IMR-90 (cell line): ENCODE results near the gene ESAM. TPM values are rescaled to one million over a fixed set of nuclear protein-coding genes. Genes with fewer than 3 reads are reported as not detected.

ENCODE experiments used
- ATAC-seq: fragments of 200-7000 bp; cut with Tn5 transposase; 2 replicates; pipeline ENCODE4 v1.9.1; 2020; ENCODE audit warnings: low read depth, mild to moderate bottlenecking, moderate library complexity
- BruUV-seq: library from RNA; stranded (reverse); fragments of 400-500 nt; replicated peaks from 2 replicates; lab custom pipeline; 2021; lab: Mats Ljungman, UMichigan
- CTCF ChIA-PET: fragments of 300-600 bp; formaldehyde crosslinking; extraction: SDS; loops from one replicate; lab custom pipeline; 2021; ENCODE audit warnings: antibody characterized with exemption; lab: Yijun Ruan, JAX
- POLR2A ChIA-PET: fragments of 300-600 bp; sonication (Branson Sonifier 250); formaldehyde crosslinking; loops from one replicate; lab custom pipeline; 2022; ENCODE audit warnings: antibody characterized with exemption; ENCODE audit not compliant: unreplicated experiment; lab: Charles Lee
- DNase-seq: peaks from one replicate; pipeline ENCODE4 v3.0.0; 2013
- H2AFZ ChIP-seq: replicated peaks from 2 replicates; pipeline ENCODE3; 2013; ENCODE audit warnings: low read length, mild to moderate bottlenecking; ENCODE audit not compliant: poor library complexity
- H2AK5ac ChIP-seq: 2 replicates; pipeline ENCODE4 v1.6.1; 2013; ENCODE audit warnings: low read depth, low read length, inconsistent platforms
- H2AK9ac ChIP-seq: replicated peaks from 2 replicates; pipeline ENCODE3; 2013; ENCODE audit warnings: mild to moderate bottlenecking, low read depth, low read length, moderate library complexity; ENCODE audit not compliant: poor library complexity
- H2BK120ac ChIP-seq: 2 replicates; pipeline ENCODE4 v1.6.1; 2013; ENCODE audit warnings: low read depth, low read length, inconsistent platforms
- H2BK15ac ChIP-seq: 3 replicates; pipeline ENCODE4 v1.6.1; 2013; ENCODE audit warnings: low read depth, low read length, inconsistent platforms
- H2BK20ac ChIP-seq: 2 replicates; pipeline ENCODE4 v1.6.1; 2013; ENCODE audit warnings: low read depth, mild to moderate bottlenecking, inconsistent platforms, low read length, moderate library complexity
- H2BK5ac ChIP-seq: 2 replicates; pipeline ENCODE4 v1.6.1; 2013; ENCODE audit warnings: mild to moderate bottlenecking, low read depth, low read length, inconsistent platforms; ENCODE audit not compliant: poor library complexity, severe bottlenecking
- H3K14ac ChIP-seq: replicated peaks from 2 replicates; pipeline ENCODE4 v1.6.1; 2013; ENCODE audit warnings: low read depth, low read length, inconsistent platforms
- H3K18ac ChIP-seq: 2 replicates; pipeline ENCODE4 v1.6.1; 2013; ENCODE audit warnings: low read depth, low read length, control low read depth
- H3K23ac ChIP-seq: 2 replicates; pipeline ENCODE4 v1.6.1; 2013; ENCODE audit warnings: low read depth, low read length, inconsistent platforms
- H3K27ac ChIP-seq: 2 replicates; pipeline ENCODE4 v1.5.1; 2013; ENCODE audit warnings: mild to moderate bottlenecking, control low read depth, low read length; ENCODE audit not compliant: insufficient read depth
- H3K27me3 ChIP-seq: 2 replicates; pipeline ENCODE4 v1.6.1; 2013; ENCODE audit warnings: low read length; ENCODE audit not compliant: control insufficient read depth, insufficient read depth
- H3K36me3 ChIP-seq: 2 replicates; pipeline ENCODE4 v1.6.1; 2013; ENCODE audit warnings: low read length, mixed read lengths; ENCODE audit not compliant: control insufficient read depth, insufficient read depth
- H3K4ac ChIP-seq: 2 replicates; pipeline ENCODE4 v1.6.1; 2013; ENCODE audit warnings: low read depth, low read length, inconsistent platforms
- H3K4me1 ChIP-seq: 2 replicates; pipeline ENCODE4 v1.6.1; 2013; ENCODE audit warnings: low read length, mixed read lengths; ENCODE audit not compliant: control insufficient read depth, insufficient read depth
- H3K4me2 ChIP-seq: 2 replicates; pipeline ENCODE4 v1.6.1; 2013; ENCODE audit warnings: low read depth, mild to moderate bottlenecking, control low read depth, low read length, moderate library complexity
- H3K4me3 ChIP-seq: 2 replicates; pipeline ENCODE4 v1.5.1; 2013; ENCODE audit warnings: low read depth, mild to moderate bottlenecking, control low read depth, low read length, moderate library complexity; ENCODE audit not compliant: insufficient read depth
- H3K56ac ChIP-seq: 2 replicates; pipeline ENCODE4 v1.6.1; 2013; ENCODE audit warnings: low read length, inconsistent platforms; ENCODE audit not compliant: insufficient read depth; ENCODE audit errors: extremely low read depth
- H3K79me1 ChIP-seq, 2 experiments: 2 replicates each; pipeline ENCODE4 v1.6.1; 2013; ENCODE audit warnings: low read length in 2 of 2, inconsistent platforms in 1 of 2, low read depth in 1 of 2
- H3K9ac ChIP-seq: 2 replicates; pipeline ENCODE4 v1.6.1; 2013; ENCODE audit warnings: low read depth, low read length, control low read depth
- H3K9me1 ChIP-seq: 2 replicates; pipeline ENCODE4 v1.6.1; 2013; ENCODE audit warnings: low read length, inconsistent platforms; ENCODE audit not compliant: insufficient read depth
- H3K9me3 ChIP-seq: 2 replicates; pipeline ENCODE4 v1.6.1; 2013; ENCODE audit warnings: low read length; ENCODE audit not compliant: control insufficient read depth, insufficient read depth
- H4K20me1 ChIP-seq: 2 replicates; pipeline ENCODE4 v1.6.1; 2013; ENCODE audit warnings: low read length, inconsistent platforms; ENCODE audit not compliant: insufficient read depth
- H4K5ac ChIP-seq: 2 replicates; pipeline ENCODE4 v1.6.1; 2013; ENCODE audit warnings: mild to moderate bottlenecking, low read depth, low read length, control low read depth
- H4K8ac ChIP-seq, 2 experiments: 2 replicates each; pipeline ENCODE4 v1.6.1; 2013; ENCODE audit warnings: low read depth in 2 of 2, low read length in 2 of 2, control low read depth in 1 of 2, inconsistent platforms in 1 of 2
- H4K91ac ChIP-seq: 2 replicates; pipeline ENCODE4 v1.6.1; 2013; ENCODE audit warnings: low read depth, low read length, inconsistent platforms; ENCODE audit not compliant: insufficient read depth
- CHD1 ChIP-seq: IDR thresholded peaks from 2 replicates; pipeline ENCODE4 v1.6.1; 2012; ENCODE audit warnings: low read depth, low read length, improper control_type of control experiment
- FOS ChIP-seq: fragments of 150-350 bp; IDR thresholded peaks from 2 replicates; pipeline ENCODE4 v1.6.1; 2016; ENCODE audit warnings: low read depth, low read length
- MAFK ChIP-seq: IDR thresholded peaks from 2 replicates; pipeline ENCODE4 v1.6.1; 2012; ENCODE audit warnings: low read depth, low read length, improper control_type of control experiment
- NFE2L2 ChIP-seq: fragments of 150-350 bp; IDR thresholded peaks from 2 replicates; pipeline ENCODE4 v1.6.1; 2016; ENCODE audit warnings: low read depth, mild to moderate bottlenecking, low read length
- POLR2A ChIP-seq: IDR thresholded peaks from 2 replicates; pipeline ENCODE4 v1.6.1; 2012; ENCODE audit warnings: mild to moderate bottlenecking, low read depth, low read length
- RAD21 ChIP-seq: IDR thresholded peaks from 2 replicates; pipeline ENCODE4 v1.6.1; 2012; ENCODE audit warnings: low read length, improper control_type of control experiment
- RCOR1 ChIP-seq: IDR thresholded peaks from 2 replicates; pipeline ENCODE4 v1.6.1; 2012; ENCODE audit warnings: mild to moderate bottlenecking, low read length, improper control_type of control experiment; ENCODE audit not compliant: insufficient replicate concordance
- RFX5 ChIP-seq: IDR thresholded peaks from 2 replicates; pipeline ENCODE4 v1.8.0; 2012; ENCODE audit warnings: low read depth, mild to moderate bottlenecking, low read length, moderate library complexity
- SMC3 ChIP-seq: fragments of 150-350 bp; IDR thresholded peaks from 2 replicates; pipeline ENCODE4 v1.6.1; 2016; ENCODE audit warnings: low read depth, mild to moderate bottlenecking, antibody characterized with exemption, low read length, moderate library complexity
- WGBS, 2 experiments: methylation state at CpG; one replicate each; pipeline versions ENCODE4 v1.1.5 to v1.1.7; 2013; ENCODE audit warnings: missing lambda C conversion rate in 2 of 2; ENCODE audit not compliant: insufficient read length in 1 of 2; ENCODE audit errors: extremely low coverage in 2 of 2; 5-methylcytosine and 5-hydroxymethylcytosine counted together
- dilution Hi-C: fragments of 300-500 bp; cut with HindIII; formaldehyde crosslinking; loops from one replicate; pipeline ENCODE4 v1.14.3; 2018; ENCODE audit warnings: low sequenced_read_pairs; ENCODE audit not compliant: unreplicated experiment
- in situ Hi-C: fragments of 300-500 bp; cut with MboI; formaldehyde crosslinking; loops from 3 replicates; pipeline ENCODE4 v1.14.3; 2019; ENCODE audit warnings: low sequenced_read_pairs, inconsistent platforms, mixed read lengths
- intact Hi-C: fragments of 100-400 bp; cut with micrococcal nuclease; formaldehyde crosslinking; loops from 2 replicates; pipeline ENCODE4 v1.10.0; 2022
- polyA plus RNA-seq, 3 experiments: library from polyadenylated mRNA; depleted of rRNA; stranded (reverse); fragments of >200 nt; gene quantifications; 2 replicates each; pipeline ENCODE4 v1.2.3, GENCODE V29; 2012; ENCODE audit warnings: low replicate concordance in 1 of 3
- total RNA-seq: library from RNA; depleted of rRNA; stranded (reverse); fragments of >200 nt; gene quantifications from 2 replicates; pipeline ENCODE4 v1.2.3, GENCODE V29; 2012
- TF ChIP-seq, protein P1 (sequence below): conservative IDR thresholded peaks from 2 replicates; pipeline ENCODE4 v1.5.1; 2012; ENCODE audit warnings: mild to moderate bottlenecking, low read depth, low read length, improper control_type of control experiment
- TF ChIP-seq, protein P2 (sequence below): fragments of 150-350 bp; IDR thresholded peaks from 2 replicates; pipeline ENCODE4 v1.6.1; 2017; ENCODE audit warnings: mild to moderate bottlenecking, antibody characterized with exemption, low read length, low read depth
- TF ChIP-seq, protein P3 (sequence below): fragments of 150-350 bp; IDR thresholded peaks from 2 replicates; pipeline ENCODE4 v1.6.1; 2016; ENCODE audit warnings: low read depth, mild to moderate bottlenecking, low read length, moderate library complexity, borderline replicate concordance

Gene ESAM
- total and polyA plus RNA-seq, 2 of the 4 experiments (the other 2 are of a cell fraction), result under 0.01 to 0.12 TPM

DNA sequence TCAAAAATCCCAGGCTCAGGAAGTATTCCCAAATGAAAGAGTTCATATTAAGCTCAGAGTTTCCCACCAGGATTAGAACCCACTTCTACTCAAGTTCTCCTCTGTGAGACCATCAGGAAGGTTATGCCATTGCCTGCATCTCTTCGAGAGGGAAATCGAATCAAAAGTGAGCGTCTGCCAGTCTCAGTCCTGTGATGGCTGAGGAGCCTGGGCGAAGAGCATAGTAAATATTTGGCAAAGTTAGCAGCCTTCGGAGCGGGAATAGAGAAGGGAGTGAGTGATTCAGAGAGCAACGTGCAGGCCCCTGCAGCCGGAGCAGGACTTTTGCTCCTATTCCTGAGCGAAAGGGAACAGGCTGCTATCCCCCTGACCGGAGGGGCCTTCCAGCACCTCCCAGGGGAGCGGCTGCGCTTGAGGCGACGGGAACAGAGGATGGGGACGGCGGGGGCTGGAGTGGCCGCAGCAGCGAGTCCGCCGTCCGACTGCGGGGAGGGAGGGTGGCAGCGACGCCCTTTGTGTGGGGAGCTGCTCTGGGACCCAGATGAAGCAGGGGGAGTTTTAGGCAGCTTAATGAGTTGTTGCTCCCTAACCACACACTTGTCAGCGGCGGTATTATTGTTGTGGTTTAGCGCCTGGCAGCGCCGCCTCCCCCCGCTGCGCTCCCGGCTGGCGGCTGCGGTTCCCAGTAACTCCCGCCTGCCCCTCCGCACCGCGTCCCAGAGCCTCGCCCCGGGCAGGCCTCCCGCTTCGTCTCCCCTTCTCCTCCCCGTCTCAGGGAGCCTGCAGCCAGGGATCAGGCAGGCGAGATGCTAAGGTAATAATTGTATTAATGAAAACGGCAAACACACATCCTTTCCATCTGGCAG, 44.1 kb downstream of the ESAM start:
- intact Hi-C loops, result loop anchor here (5.0 kb wide), 1 partner anchor 41 kb away; no protein-coding TSS in a partner anchor
- H2AK9ac ChIP-seq, result peak overlapping the region; percentile 48
- H3K56ac ChIP-seq, result no peak overlapping the region
- H2AK5ac ChIP-seq, result no peak overlapping the region
- ChIA-PET CTCF (interaction anchor here (1.6 kb wide), 1 partner anchor 12 kb away, joined by 4 read pairs; no protein-coding TSS in a partner anchor), POLR2A (no interaction called here)
- no peak overlapping the region for H4K8ac ChIP-seq
- H3K27me3 ChIP-seq, result peaks cover 33% of the 10 kb centered on the region
- H3K14ac ChIP-seq, result no peak overlapping the region
- H4K20me1 ChIP-seq, result no peaks in the 10 kb centered on the region
- no peak for TF ChIP-seq POLR2A
- TF ChIP-seq RCOR1, result no peak
- TF ChIP-seq CHD1, result no peak
- no peak for TF ChIP-seq FOS
- TF ChIP-seq, protein P1, sequence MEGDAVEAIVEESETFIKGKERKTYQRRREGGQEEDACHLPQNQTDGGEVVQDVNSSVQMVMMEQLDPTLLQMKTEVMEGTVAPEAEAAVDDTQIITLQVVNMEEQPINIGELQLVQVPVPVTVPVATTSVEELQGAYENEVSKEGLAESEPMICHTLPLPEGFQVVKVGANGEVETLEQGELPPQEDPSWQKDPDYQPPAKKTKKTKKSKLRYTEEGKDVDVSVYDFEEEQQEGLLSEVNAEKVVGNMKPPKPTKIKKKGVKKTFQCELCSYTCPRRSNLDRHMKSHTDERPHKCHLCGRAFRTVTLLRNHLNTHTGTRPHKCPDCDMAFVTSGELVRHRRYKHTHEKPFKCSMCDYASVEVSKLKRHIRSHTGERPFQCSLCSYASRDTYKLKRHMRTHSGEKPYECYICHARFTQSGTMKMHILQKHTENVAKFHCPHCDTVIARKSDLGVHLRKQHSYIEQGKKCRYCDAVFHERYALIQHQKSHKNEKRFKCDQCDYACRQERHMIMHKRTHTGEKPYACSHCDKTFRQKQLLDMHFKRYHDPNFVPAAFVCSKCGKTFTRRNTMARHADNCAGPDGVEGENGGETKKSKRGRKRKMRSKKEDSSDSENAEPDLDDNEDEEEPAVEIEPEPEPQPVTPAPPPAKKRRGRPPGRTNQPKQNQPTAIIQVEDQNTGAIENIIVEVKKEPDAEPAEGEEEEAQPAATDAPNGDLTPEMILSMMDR, result no peak
- no peak for TF ChIP-seq MAFK
- TF ChIP-seq RFX5, result no peak
- no peak for TF ChIP-seq SMC3
- TF ChIP-seq, protein P2, sequence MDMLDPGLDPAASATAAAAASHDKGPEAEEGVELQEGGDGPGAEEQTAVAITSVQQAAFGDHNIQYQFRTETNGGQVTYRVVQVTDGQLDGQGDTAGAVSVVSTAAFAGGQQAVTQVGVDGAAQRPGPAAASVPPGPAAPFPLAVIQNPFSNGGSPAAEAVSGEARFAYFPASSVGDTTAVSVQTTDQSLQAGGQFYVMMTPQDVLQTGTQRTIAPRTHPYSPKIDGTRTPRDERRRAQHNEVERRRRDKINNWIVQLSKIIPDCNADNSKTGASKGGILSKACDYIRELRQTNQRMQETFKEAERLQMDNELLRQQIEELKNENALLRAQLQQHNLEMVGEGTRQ, result no peak
- TF ChIP-seq, protein P3, sequence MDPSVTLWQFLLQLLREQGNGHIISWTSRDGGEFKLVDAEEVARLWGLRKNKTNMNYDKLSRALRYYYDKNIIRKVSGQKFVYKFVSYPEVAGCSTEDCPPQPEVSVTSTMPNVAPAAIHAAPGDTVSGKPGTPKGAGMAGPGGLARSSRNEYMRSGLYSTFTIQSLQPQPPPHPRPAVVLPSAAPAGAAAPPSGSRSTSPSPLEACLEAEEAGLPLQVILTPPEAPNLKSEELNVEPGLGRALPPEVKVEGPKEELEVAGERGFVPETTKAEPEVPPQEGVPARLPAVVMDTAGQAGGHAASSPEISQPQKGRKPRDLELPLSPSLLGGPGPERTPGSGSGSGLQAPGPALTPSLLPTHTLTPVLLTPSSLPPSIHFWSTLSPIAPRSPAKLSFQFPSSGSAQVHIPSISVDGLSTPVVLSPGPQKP, result no peak
- no peak for TF ChIP-seq RAD21
- TF ChIP-seq NFE2L2, result no peak
- H3K18ac ChIP-seq, result no peak overlapping the region
- H3K79me1 ChIP-seq, result no peaks in the 10 kb centered on the region
- no peaks in the 10 kb centered on the region for H3K9me3 ChIP-seq
- no peak overlapping the region; the same call in 1 of the 2 replicates for H4K91ac ChIP-seq
- H3K9ac ChIP-seq, result peak overlapping the region; percentile 47; the same call in 1 of the 2 replicates
- H2BK5ac ChIP-seq, result no peak overlapping the region
- H3K4me2 ChIP-seq, result peak overlapping the region; percentile 82
- H2BK20ac ChIP-seq, result no peak overlapping the region
- H3K36me3 ChIP-seq, result no peaks in the 10 kb centered on the region
- dilution Hi-C loops, result no loop called here
- H3K4ac ChIP-seq, result no peak overlapping the region
- no peak overlapping the region for H3K27ac ChIP-seq
- in situ Hi-C loops, result no loop called here
- peak overlapping the region; percentile 92 for H2AFZ ChIP-seq
- no peaks in the 10 kb centered on the region for H3K9me1 ChIP-seq
- no peak overlapping the region for H2BK15ac ChIP-seq
- H3K4me3 ChIP-seq, result peak overlapping the region; percentile 31
- H3K23ac ChIP-seq, result 0 out of 2 replicates have a peak overlapping the region, but pooled peaks have one; percentile 43
- DNase-seq (peak; percentile 34), ATAC-seq (peak; percentile 87)
- H3K4me1 ChIP-seq, result peaks cover 3% of the 10 kb centered on the region
- no peak overlapping the region for H4K5ac ChIP-seq
- WGBS, 2 experiments, result 2% methylated on average over 10 of the region's 45 CpGs; no CpG with 5 or more reads in 1 of the 2 experiments
- H2BK120ac ChIP-seq, result 0 out of 2 replicates have a peak overlapping the region, but pooled peaks have one; percentile 6
- no TSS peak for BruUV-seq
